Measurements from ENCODE around the gene PRDM2. TPM values are rescaled to one million over a fixed set of nuclear protein-coding genes. Genes with fewer than 3 reads are reported as not detected.

The PRDM2 gene
- polyA plus RNA-seq, 1 donor: 36.3 TPM

DNA sequence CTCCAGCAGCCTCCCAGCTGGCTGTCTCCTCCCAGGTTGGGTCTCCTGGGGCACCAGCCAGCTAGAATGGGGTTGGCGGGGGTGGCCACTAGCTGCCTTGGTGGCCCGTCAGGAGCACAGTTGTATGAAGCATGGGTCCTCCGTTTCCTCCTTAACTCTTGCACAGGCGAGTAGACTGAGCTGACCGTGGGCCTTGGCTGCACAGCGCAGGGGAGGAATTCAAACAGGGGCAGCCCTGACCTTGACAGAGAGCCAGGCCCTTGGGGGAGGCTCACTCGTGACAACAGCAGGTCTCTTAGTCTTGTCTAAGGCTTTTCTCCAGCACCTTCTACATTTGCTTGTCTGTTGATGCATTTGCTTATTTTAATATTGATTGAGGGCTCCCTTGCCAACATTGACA is 114.1 kb downstream of the PRDM2 start:
- DNase-seq (ENCODE audit: low read depth): no peak

DNA sequence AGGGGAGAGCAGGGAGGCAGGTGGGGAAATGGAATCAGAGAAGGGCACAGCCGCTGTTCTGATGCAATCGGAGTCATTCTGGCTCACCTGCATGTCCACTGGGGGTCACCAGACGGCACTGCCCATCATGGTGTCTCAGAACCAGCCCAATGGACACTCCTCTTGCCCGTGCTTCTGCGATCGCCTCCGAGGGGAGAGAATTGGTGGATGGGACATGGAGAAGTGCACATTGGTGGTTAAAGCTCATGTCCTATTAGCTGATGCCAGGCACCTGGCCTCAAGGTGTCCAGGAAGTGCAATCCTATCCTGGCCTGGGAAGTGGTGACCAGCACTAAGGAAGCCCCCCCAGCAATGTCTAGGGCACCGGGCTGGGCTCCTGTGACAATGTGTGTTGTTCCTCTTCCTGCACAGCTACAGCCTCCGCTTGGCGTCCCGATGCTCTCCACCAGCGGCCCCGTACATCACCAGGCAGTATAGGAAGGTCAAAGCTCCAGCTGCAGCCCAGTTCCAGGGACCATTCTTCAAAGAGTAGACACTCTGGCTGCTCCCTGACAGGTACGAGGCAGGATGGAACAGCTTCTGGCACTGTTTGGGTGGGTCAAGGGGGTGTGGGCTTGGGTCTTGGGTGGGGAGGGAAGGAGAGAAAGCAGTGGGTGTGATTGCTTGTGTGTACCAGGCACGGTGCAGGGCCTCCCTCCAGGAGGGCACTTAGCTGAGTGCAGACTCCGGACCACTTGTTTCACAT is 116.2 kb downstream of the PRDM2 start:
- DNase-seq (ENCODE audit: low read depth): no peak

DNA sequence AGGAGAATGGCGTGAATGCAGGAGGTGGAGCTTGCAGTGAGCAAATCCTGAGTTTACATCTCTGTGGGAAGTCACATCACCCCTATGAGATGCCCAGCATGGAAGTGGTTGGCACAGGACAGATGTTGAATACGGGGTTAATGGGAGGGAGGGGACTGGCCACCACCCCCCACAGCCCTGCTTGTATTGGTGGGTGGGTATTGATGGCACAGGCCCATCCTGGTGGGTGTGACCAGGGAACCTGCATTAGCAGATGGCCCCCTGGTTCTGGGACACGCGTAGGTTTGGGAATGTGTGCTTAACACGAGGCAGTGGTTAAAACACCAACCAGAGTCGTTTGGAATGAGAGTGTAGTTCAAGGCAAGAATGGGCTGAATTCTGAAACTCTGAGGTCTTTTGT is 117.9 kb downstream of the PRDM2 start:
- DNase-seq (ENCODE audit: low read depth): no peak

GRCh38 chr1:13818926-13819325 is 118.9 kb downstream of the PRDM2 start:
- DNase-seq (ENCODE audit: low read depth): no peak

GRCh38 chr1:13819642-13820041 is 119.7 kb downstream of the PRDM2 start:
- no peak for DNase-seq (ENCODE audit: low read depth)

GRCh38 chr1:13820055-13820454 is 120.1 kb downstream of the PRDM2 start:
- no peak for DNase-seq (ENCODE audit: low read depth)

GRCh38 chr1:13820456-13820855 is 120.5 kb downstream of the PRDM2 start:
- no peak for DNase-seq (ENCODE audit: low read depth)

- no peak for DNase-seq (ENCODE audit: low read depth)
Observed at GRCh38 chr1:13823126-13823880, 123.3 kb downstream of the PRDM2 start.

GRCh38 chr1:13823936-13824335 is 123.9 kb downstream of the PRDM2 start:
- DNase-seq (ENCODE audit: low read depth): no peak

- DNase-seq (ENCODE audit: low read depth): no peak
Observed at GRCh38 chr1:13824626-13825025, 124.6 kb downstream of the PRDM2 start.

GRCh38 chr1:13825033-13825432 is 125.0 kb downstream of the PRDM2 start:
- DNase-seq (ENCODE audit: low read depth): no peak

- no peak for DNase-seq (ENCODE audit: low read depth)
Observed at GRCh38 chr1:13826009-13826408, 126.0 kb downstream of the PRDM2 start.

- no peak for DNase-seq (ENCODE audit: low read depth)
Observed at GRCh38 chr1:13826591-13826990, 126.6 kb downstream of the PRDM2 start.

DNA sequence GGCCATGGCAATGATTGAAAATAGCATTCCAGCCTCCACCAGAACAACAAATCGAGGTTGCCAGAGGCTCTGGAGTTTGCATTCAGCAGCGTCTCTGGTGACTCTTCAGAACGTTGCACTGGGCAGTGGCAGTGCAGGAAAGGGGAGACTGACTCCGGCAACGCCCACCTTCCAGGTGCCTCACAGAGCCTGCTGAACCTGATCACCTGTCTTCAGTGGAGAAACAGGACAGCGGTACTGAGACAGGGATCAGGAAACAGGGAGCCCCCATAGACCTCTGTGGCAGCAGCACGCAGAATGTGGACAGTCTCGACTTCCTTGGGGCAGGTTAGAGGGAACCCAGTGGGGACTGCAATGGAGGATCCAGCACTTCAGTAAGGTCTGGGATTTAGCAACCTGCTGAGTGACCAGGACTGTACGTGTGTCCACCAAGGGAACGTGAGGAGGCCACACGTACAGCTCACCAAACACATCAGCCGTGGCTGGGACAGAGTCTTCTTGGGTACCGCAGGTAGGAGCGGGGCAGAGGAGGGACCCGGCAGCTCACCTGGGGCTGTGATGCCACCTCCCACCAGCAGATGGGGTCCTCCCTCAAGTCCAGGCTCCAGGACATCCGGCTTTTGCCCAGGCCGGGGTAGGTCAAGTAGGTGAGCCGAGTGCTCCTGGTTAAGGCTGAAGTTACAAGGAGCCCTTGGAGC is 128.6 kb downstream of the PRDM2 start:
- no peak for DNase-seq (ENCODE audit: low read depth)

GRCh38 chr1:13829152-13829769 is 129.3 kb downstream of the PRDM2 start:
- DNase-seq (ENCODE audit: low read depth): no peak

GRCh38 chr1:13830170-13830569 is 130.2 kb downstream of the PRDM2 start:
- DNase-seq (ENCODE audit: low read depth): no peak

- no peak for DNase-seq (ENCODE audit: low read depth)
Observed at GRCh38 chr1:13830616-13831280, 130.8 kb downstream of the PRDM2 start.

- DNase-seq (ENCODE audit: low read depth): no peak
Observed at GRCh38 chr1:13832100-13832499, 132.1 kb downstream of the PRDM2 start.

DNA sequence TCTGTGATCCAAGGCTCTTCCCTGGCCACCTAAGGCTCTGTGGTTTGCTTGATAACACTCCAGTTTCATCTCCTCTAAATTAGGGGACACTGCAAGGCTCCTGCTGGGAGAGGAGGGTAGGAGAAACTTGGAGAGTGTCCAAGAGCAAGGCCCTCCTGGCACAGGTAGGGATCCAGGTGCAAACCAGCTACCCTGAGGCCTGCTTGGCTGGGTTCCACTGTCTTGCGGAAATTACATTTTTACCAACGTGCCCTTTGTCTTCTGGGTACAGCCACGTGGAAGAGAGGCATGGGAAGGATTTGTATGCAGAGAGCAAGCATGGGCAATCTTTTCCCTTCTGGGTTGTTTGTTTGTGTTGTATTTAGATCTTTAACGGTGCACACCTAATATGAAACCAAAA is 132.5 kb downstream of the PRDM2 start:
- no peak for DNase-seq (ENCODE audit: low read depth)

DNA sequence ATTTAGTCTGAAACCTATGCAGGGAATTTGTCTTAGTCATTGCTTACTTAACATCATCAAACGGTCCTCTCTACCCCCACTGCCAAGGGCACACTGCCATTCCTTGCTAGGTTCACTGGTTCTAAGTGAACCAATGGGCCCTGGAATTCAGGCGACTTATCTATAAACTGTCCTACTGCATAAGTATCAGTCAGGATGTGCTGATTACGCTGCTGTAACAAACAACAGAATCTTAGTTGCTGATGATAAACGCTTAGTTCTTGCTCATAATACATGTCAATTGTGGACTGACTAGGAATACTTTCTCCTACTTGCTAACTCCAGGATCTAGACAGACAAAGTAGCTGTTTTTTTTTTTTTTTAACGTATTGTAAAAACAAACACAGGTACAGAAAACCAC is 136.1 kb downstream of the PRDM2 start:
- no peak for DNase-seq (ENCODE audit: low read depth)

DNA sequence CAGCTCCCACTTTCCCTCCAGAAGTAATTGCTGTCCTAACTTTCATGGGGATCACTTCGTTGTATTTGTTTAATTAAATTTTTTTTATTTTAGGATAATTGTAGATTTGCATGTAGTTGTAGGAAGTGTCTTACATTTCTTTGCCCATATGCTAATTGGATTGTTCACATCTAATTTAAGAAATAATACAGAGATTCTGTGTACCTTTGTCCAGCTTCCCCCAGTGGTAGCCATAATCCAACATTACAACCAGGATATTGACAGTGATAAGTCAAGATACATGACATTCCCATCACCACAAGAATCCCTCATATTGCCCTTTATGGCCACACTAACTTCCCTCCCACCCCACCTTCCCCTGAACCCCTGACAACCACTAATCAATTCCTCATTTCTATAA is 136.6 kb downstream of the PRDM2 start:
- no peak for DNase-seq (ENCODE audit: low read depth)

DNA sequence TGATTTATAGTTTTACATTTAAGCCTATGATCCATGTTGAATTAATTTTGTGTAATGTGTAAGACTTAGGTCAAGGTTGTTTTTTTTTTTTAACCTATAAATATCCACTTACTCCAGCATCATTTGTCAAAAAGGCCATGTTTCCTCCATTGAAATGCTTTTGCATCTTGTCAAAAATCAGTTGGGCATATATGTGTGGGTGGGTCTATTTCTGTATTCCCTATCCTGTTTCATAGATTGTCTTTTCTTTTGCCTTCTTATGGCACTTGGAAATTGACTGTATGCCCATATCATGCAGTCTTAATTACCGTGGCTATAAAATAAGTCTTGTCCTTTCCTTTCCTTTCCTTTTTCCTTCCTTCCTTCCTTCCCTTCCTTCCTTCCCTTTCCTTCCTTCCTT is 138.2 kb downstream of the PRDM2 start:
- no peak for DNase-seq (ENCODE audit: low read depth)

Measured in forelimb muscle (tissue), 1 donor.